Measurements from ENCODE around the gene SNX9.

The SNX9 gene

DNA sequence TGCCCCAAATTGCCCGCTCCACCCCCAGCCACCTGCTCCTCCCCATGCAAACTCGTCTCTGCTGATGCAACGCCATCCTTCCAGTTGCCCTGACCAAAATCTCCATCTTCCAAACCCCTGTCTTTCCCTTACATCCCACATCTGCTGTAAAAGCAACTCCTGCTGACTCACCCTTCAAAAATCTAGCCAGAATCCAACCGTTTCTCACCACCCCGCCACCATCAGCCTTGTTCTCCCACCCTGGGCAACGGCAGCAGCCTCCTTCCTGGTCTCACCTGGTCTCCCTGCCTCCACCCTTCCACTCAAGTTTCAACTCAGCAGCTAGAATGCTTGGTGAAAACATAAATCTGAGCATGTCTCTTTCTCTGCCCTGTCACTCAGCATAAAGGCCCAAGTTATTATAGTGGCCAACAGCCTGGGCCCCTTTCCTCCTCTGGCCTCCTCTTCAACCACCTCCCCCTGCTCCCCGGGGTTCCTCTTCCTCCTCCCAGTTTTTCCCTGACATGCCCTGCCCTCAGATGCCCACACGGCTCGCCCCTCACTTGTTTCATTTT is 151.4 kb downstream of the SNX9 start:
- DNase-seq = no peak
- TF ChIP-seq GATA1 (IDR thresholded peaks at IDR 0.05; ENCODE audit: low read depth, low read length) = no peak
- no peak for TF ChIP-seq POLR2A (IDR thresholded peaks at IDR 0.05; ENCODE audit: low read length)

GRCh38 chr6:157974967-157975366 is 151.9 kb downstream of the SNX9 start:
- TF ChIP-seq GATA1 (IDR thresholded peaks at IDR 0.05; ENCODE audit: low read depth, low read length) (no peak), POLR2A (IDR thresholded peaks at IDR 0.05; ENCODE audit: low read length) (no peak)
- DNase-seq = no peak

GRCh38 chr6:157975456-157975855 is 152.4 kb downstream of the SNX9 start:
- no peak for DNase-seq
- no peak for TF ChIP-seq POLR2A (IDR thresholded peaks at IDR 0.05; ENCODE audit: low read length)
- no peak for TF ChIP-seq GATA1 (IDR thresholded peaks at IDR 0.05; ENCODE audit: low read depth, low read length)

DNA sequence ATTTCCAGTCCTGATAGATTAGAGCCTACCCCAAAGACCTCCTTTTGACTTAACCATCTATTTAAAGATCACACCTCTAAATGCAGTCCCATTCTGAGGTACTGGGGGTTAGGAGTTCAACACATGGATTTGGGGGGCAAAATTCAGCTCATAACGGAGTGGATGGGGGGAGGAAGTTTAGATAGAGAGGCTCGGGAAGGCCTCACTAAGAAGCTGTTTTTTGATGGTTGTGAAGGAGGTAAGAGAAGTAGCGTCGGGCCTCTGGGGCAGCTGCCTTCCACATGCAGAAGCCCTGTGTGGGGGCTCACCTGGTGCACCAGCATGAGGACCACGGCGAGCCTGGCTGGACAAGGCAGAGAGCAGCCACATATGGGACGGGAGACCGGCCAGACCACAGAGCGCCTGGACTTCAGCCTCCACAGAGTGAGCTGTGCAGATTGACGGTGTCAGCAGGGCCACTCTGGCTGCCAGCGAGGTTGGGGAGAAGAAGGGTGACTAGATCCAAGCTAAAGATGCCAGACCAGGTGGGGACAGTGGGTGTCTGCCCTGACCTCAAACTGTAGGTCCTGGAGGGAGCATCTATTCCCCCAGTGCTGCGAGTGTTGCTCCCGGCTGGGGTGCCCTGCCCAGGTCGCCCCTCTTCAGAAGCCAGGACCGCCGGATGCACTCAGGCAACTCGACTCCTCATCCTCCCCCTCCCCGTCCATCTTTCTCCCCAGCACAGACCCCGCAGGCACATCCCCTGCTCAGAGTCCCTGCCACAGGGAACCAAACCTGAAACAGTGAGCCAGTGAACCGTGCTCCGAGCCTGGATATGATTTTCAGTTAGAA is 153.5 kb downstream of the SNX9 start:
- no peak for TF ChIP-seq POLR2A (IDR thresholded peaks at IDR 0.05; ENCODE audit: low read length)
- TF ChIP-seq GATA1 (IDR thresholded peaks at IDR 0.05; ENCODE audit: low read depth, low read length) = no peak
- no peak for DNase-seq

- DNase-seq = no peak
- TF ChIP-seq POLR2A (IDR thresholded peaks at IDR 0.05; ENCODE audit: low read length) (no peak), GATA1 (IDR thresholded peaks at IDR 0.05; ENCODE audit: low read depth, low read length) (no peak)
These were observed 154.2 kb downstream of the SNX9 start for GRCh38 chr6:157977176-157977804.

DNA sequence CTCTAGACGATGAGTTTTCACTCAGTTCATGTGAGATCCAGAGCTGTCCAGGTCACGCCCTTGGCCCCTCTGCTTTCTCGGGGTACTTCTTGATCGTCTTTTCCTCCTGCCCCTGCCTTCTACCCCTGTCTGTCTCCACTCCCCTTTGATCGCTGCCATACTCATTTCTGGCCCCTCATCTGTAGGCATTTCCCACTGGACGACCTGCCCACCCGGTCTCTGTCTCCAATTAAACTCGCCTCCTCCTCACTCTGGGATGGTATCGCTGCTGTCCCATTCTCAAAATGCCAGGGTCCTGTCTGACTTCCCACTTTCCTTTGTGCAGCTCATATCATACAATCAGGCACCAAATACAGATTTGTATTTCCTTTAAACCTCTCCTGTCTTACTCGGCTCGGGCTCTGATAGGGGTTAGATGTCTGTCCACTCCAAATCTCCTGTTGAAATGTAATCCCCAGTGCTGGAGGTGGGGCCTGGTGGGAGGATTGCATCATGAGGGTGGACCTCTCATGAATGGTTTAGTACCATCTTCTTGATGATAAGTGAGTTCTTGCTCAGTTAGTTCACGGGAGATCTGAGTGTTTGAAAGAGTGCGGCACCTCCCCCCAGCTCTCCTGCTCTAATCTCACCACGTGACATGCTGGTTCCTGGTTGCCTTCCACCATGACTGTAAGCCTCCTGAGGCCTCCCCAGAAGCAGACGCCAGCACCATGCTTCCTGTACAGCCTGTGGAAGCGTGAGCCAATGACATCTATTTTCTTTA is 155.2 kb downstream of the SNX9 start:
- peak in 1 of 2 experiments; percentile 11 for DNase-seq
- TF ChIP-seq POLR2A (IDR thresholded peaks at IDR 0.05; ENCODE audit: low read length) (no peak), GATA1 (IDR thresholded peaks at IDR 0.05; ENCODE audit: low read depth, low read length) (no peak)

DNA sequence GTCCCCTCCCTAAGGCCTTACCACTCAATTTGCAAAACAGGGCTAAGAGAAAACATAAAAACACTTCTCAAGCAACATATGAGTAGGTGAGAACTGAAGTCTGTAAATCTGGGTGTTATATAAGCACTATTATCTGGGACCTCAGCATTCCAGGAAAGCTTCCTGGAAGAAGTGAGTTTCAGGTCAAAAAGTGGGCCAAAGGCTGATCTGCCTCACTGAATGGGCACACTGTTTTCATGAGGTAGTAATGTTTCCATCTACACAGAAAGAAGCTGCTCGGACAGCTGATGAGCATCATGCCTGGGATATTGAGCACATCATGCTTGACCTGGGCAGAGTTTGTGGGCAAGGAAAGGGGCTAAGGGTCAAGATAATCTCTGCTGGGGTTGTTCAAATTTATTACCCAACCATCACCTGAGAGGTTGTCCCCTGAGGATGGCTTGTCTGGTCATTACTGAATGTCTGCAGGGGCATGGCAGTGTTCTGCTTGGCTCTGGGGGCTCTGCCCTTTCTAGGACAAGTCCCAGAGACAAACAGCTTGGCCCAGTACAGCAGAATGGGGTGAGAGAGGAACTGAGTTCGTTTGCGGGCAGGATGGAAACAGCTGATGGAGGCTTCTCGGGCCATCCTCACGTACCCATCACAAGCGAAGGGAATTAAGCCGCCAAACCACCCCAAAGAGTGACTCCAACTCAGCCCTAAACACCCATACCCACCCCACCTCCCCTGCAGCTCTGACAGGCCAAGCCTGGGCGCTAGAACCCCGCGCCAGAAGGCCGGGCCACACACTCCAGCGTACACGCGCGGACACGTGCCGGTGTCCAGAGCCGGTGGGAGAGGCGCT is 157.5 kb downstream of the SNX9 start:
- no peak for TF ChIP-seq GATA1 (IDR thresholded peaks at IDR 0.05; ENCODE audit: low read depth, low read length)
- no peak for TF ChIP-seq POLR2A (IDR thresholded peaks at IDR 0.05; ENCODE audit: low read length)
- no peak for DNase-seq

GRCh38 chr6:157981132-157981394 is 158.0 kb downstream of the SNX9 start:
- DNase-seq = peak; percentile 25 to 37
- TF ChIP-seq GATA1 (IDR thresholded peaks at IDR 0.05; ENCODE audit: low read depth, low read length) = no peak
- no peak for TF ChIP-seq POLR2A (IDR thresholded peaks at IDR 0.05; ENCODE audit: low read length)

DNA sequence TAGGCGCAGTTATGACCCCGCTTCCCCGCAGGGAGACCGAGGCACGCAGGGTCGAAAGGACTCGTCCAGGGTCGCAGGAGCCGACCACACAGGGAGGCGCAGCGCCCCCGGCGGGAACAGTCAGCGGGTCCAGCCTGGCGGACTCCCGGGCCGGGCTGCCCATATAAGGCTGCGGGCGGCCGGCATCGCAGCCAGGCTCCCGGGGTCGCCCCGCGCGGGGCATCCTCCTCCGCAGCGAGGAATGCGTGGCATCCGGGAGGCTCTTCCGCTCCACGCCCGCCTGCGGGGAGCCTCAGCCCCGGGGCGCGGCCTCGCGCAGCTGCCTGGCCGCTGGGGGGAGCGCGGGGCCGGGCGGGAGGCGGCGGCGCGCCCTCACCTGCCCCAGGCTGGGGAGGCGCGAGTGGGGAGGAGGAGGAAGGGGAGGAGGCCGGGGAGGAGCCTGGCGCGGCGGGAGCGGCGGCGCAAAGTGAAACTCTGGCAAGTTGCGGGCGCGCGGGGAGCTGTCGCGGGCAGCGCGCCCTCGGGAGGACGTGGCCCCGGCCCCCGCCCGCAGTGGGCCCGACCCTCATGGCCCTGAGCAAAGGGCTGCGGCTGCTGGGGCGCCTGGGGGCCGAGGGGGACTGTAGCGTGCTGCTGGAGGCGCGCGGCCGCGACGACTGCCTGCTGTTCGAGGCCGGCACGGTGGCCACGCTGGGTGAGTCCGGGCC is 158.5 kb downstream of the SNX9 start, which contains the start of gene SYNJ2:
Gene SYNJ2, plus strand, starts transcription at position 469 of the 707 bp plus-strand sequence. Its CDS starts 99 bp downstream, at position 568.
- peak; percentile 61 to 81 for DNase-seq
- TF ChIP-seq POLR2A (IDR thresholded peaks at IDR 0.05; ENCODE audit: low read length) (no peak), GATA1 (IDR thresholded peaks at IDR 0.05; ENCODE audit: low read depth, low read length) (no peak)

GRCh38 chr6:157982102-157982562 is 159.1 kb downstream of the SNX9 start:
- TF ChIP-seq POLR2A (IDR thresholded peaks at IDR 0.05; ENCODE audit: low read length) (no peak), GATA1 (IDR thresholded peaks at IDR 0.05; ENCODE audit: low read depth, low read length) (no peak)
- DNase-seq = peak; percentile 22 to 46

DNA sequence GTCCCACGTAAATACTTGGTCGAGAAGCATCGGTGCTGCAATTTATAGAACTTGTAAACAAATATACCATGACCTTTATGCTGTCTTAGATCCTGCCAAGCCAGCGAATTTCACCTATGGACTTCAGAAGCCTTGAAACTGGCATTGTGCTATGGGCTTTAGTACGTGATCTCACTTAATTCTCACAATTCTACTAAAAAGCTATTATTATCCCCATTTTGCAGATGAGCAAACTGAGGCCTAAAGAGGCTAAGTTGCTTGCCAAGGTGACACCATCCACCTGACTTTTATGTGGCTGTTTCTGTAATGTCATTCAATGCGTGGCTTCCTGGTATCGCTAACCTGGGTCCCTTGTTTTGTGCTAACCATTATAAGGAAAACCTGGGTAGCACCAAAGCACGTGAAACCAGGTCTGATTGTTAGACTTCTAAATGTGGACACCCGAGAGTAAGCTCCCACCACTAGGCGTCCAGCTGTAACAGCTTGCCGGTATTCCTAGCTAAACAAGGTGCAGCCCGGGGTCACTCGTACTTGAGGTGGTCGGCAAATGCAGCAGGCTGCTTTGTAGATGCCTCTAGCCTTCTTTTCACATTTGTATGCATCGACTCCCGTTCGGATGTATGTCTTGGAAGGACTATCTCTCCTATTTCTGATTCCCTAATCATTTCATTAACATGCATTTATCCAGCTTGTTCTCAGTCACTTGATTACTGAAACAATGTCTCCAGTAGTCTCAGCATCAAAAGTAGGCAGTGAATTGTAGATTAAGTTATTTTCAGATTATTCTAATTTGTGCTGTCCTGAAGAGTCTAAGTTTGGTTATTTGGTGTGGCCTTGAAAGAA is 159.7 kb downstream of the SNX9 start:
- DNase-seq = no peak
- no peak for TF ChIP-seq POLR2A (IDR thresholded peaks at IDR 0.05; ENCODE audit: low read length)
- TF ChIP-seq GATA1 (IDR thresholded peaks at IDR 0.05; ENCODE audit: low read depth, low read length) = no peak
